HepG2 (cell line): ENCODE measurements around the gene ITSN2. TPM values are rescaled to one million over a fixed set of nuclear protein-coding genes. Genes with fewer than 3 reads are reported as not detected.

ENCODE experiments used
- ATAC-seq: fragments of 200-7000 bp; cut with Tn5 transposase; 3 replicates; pipeline ENCODE4 v1.9.1; 2020; ENCODE audit warnings: mild to moderate bottlenecking, moderate library complexity
- BruUV-seq: library from RNA; stranded (reverse); fragments of 400-500 nt; replicated peaks from 2 replicates; lab custom pipeline; 2021; lab: Mats Ljungman, UMichigan
- CTCF ChIA-PET: fragments of 300-600 bp; formaldehyde crosslinking; extraction: SDS; loops from one replicate; lab custom pipeline; 2021; ENCODE audit warnings: low total read pairs, inconsistent platforms, low intra/inter-chr PET ratio; lab: Yijun Ruan, JAX
- POLR2A ChIA-PET: fragments of 350-600 bp; sonication (Branson Sonifier 250); formaldehyde crosslinking; loops from one replicate; lab custom pipeline; 2020; ENCODE audit warnings: antibody characterized with exemption, inconsistent platforms; lab: Yijun Ruan, JAX
- DNase-seq: peaks from one replicate; pipeline ENCODE4 v3.0.0-alpha.2; 2015; ENCODE audit warnings: low spot score
- FAIRE-seq: peaks from 3 replicates; lab custom pipeline; 2011; peaks lifted over from hg19 to GRCh38; lab: Jason Lieb, UNC
- H2AFZ ChIP-seq: one replicate; pipeline ENCODE4 v1.6.1; 2011; ENCODE audit warnings: low read length, inconsistent platforms
- H3K27ac ChIP-seq: fragments of 300-600 bp; 3 replicates; pipeline ENCODE4 v1.8.0; 2011; ENCODE audit warnings: mixed run types, mild to moderate bottlenecking, mixed read lengths, low read length, inconsistent platforms; ENCODE audit not compliant: insufficient read depth; ENCODE audit errors: extremely low read length
- H3K27me3 ChIP-seq, 2 experiments: fragments of 200-600 bp in 1 of 2; 2 replicates in 1 of 2; 3 replicates in 1 of 2; pipeline versions ENCODE4 v1.6.0 to v1.8.0; 2011; ENCODE audit warnings: low read length in 2 of 2, mild to moderate bottlenecking in 2 of 2, moderate library complexity in 2 of 2, inconsistent platforms in 1 of 2; ENCODE audit not compliant: insufficient read depth in 2 of 2, control insufficient read depth in 1 of 2
- H3K36me3 ChIP-seq, 2 experiments: fragments of 200-600 bp in 1 of 2; replicated peaks in 1 of 2; 2 replicates in 1 of 2; 3 replicates in 1 of 2; pipeline versions ENCODE4 v1.5.1 to v1.8.0; 2011; ENCODE audit warnings: low read length in 2 of 2, inconsistent platforms in 1 of 2; ENCODE audit not compliant: insufficient read depth in 2 of 2, control insufficient read depth in 1 of 2
- H3K4me1 ChIP-seq: 2 replicates; pipeline ENCODE4 v1.5.1; 2012; ENCODE audit warnings: low read length, inconsistent platforms; ENCODE audit not compliant: insufficient read depth
- H3K4me2 ChIP-seq: 2 replicates; pipeline ENCODE4 v1.6.0; 2011; ENCODE audit warnings: low read depth, low read length, inconsistent platforms
- H3K4me3 ChIP-seq, 3 experiments: fragments of 200-600 bp in 1 of 3; sonication (generic), shearing (Covaris generic) in 1 of 3; replicated peaks in 1 of 3; 2 replicates each; pipeline ENCODE4 v1.5.1; 2011 to 2016; ENCODE audit warnings: low read length in 3 of 3, inconsistent platforms in 2 of 3, low read depth in 2 of 3, mild to moderate bottlenecking in 2 of 3, control low read depth in 1 of 3, mixed read lengths in 1 of 3; ENCODE audit not compliant: insufficient read depth in 1 of 3
- H3K79me2 ChIP-seq: one replicate; pipeline ENCODE4 v1.6.1; 2011; ENCODE audit warnings: low read length, inconsistent platforms; ENCODE audit not compliant: insufficient read depth
- H3K9ac ChIP-seq: 2 replicates; pipeline ENCODE4 v1.6.0; 2011; ENCODE audit warnings: mild to moderate bottlenecking, low read depth, low read length, inconsistent platforms; ENCODE audit not compliant: insufficient read depth
- H3K9me3 ChIP-seq: 2 replicates; pipeline ENCODE4 v1.5.1; 2012; ENCODE audit warnings: mild to moderate bottlenecking, low read length
- H4K20me1 ChIP-seq: 2 replicates; pipeline ENCODE4 v1.6.0; 2011; ENCODE audit warnings: inconsistent platforms, mild to moderate bottlenecking, low read length, moderate library complexity; ENCODE audit not compliant: insufficient read depth
- CBX2 ChIP-seq, 2 experiments: fragments of 200-600 bp in 1 of 2; sonication (generic); formaldehyde crosslinking in 1 of 2; IDR thresholded peaks; 2 replicates each; pipeline versions ENCODE4 v1.7.0 to v1.8.1; 2018 to 2022; ENCODE audit warnings: low read depth in 2 of 2, low read length in 1 of 2, mild to moderate bottlenecking in 1 of 2, missing genetic modification reagents in 1 of 2
- KLF9 ChIP-seq: IDR thresholded peaks from 2 replicates; pipeline ENCODE4 v1.6.1; 2016; ENCODE audit warnings: low read depth
- ZNF143 ChIP-seq: sonication (generic); formaldehyde crosslinking; IDR thresholded peaks from 2 replicates; pipeline ENCODE4 v1.4.0; 2020; ENCODE audit warnings: missing genetic modification reagents
- ZNF205 ChIP-seq: IDR thresholded peaks from 2 replicates; pipeline ENCODE4 v1.6.1; 2018; ENCODE audit warnings: missing biosample characterization, missing genetic modification reagents
- ZNF317 ChIP-seq: sonication (generic); formaldehyde crosslinking; IDR thresholded peaks from 2 replicates; pipeline ENCODE4 v1.5.0; 2020; ENCODE audit warnings: mild to moderate bottlenecking, missing genetic modification reagents
- WGBS: methylation state at CpG from one replicate; pipeline ENCODE4 v1.1.6; 2017; ENCODE audit warnings: low lambda C conversion rate; 5-methylcytosine and 5-hydroxymethylcytosine counted together
- in situ Hi-C: cut with HindIII; loops from 2 replicates; pipeline ENCODE4 v1.10.0; 2017; ENCODE audit warnings: low pct_unique_long_range_greater_than_20kb; ENCODE audit not compliant: extremely low pct_ligation_motif_present
- intact Hi-C: fragments of 100-400 bp; cut with micrococcal nuclease; formaldehyde crosslinking; loops from one replicate; pipeline ENCODE4 v1.10.0; 2022; ENCODE audit not compliant: unreplicated experiment
- polyA plus RNA-seq, 8 experiments: library from polyadenylated mRNA; depleted of rRNA in 3 of 8; stranded (reverse) in 7 of 8; unstranded in 1 of 8; fragments of >200 nt; fragmentation: Illumina TruSeq in 4 of 8; extraction: Trizol in 4 of 8; gene quantifications; 2 replicates each; pipeline versions ENCODE4 v1.2.1 to v1.2.3, GENCODE V29; 2011 to 2016; ENCODE audit warnings: low read depth in 4 of 8, missing spikeins in 1 of 8, mixed read lengths in 1 of 8; ENCODE audit not compliant: insufficient read depth in 1 of 8
- total RNA-seq, 5 experiments: library from RNA; depleted of rRNA; stranded (reverse); fragments of >200 nt; fragmentation: Illumina TruSeq; extraction: Trizol; gene quantifications; 2 replicates each; pipeline ENCODE4 v1.2.3, GENCODE V29; 2016; ENCODE audit warnings: low read depth in 1 of 5
- TF ChIP-seq, protein P1 (sequence below): sonication (generic); formaldehyde crosslinking; conservative IDR thresholded peaks from 2 replicates; pipeline ENCODE4 v1.8.0; 2022; ENCODE audit warnings: low read depth, missing genetic modification reagents

The ITSN2 gene
- total and polyA plus RNA-seq, 2 of the 13 experiments (the other 11 are each of a cell fraction or from before 2014, with no cell fraction given): 26.0 to 26.6 TPM

DNA sequence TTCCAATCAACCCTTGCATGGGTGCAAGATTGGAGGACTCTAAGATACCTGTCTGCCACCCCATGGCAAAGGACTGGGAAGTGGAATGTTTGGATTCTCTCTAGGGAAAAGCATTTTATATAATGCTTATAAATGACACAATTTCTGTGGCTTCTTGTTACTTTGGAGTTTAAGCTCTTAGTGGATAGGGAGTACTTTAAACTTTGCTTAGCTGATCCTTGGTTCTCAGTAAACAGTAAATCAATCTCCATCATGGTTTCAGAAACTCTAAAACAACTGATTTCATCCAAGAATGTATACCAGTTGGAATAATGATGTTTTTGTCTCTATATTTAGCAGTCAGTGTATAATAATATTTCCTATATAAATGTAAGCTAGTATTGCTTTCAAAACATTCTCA, 199.6 kb downstream of the ITSN2 start:
- intact Hi-C loops (no loop called here), in situ Hi-C loops (loop anchor here (10.0 kb wide), 3 partner anchors 76 to 336 kb away; partner anchors contain the start of gene TP53I3)
- ChIA-PET POLR2A (no interaction called here), CTCF (no interaction called here)
- H3K27ac ChIP-seq: no peak overlapping the region
- TF ChIP-seq KLF9 (CRISPR knock-in tag) (no peak), ZNF205 (CRISPR knock-in tag) (peak; percentile 96)
- TF ChIP-seq, protein P1, sequence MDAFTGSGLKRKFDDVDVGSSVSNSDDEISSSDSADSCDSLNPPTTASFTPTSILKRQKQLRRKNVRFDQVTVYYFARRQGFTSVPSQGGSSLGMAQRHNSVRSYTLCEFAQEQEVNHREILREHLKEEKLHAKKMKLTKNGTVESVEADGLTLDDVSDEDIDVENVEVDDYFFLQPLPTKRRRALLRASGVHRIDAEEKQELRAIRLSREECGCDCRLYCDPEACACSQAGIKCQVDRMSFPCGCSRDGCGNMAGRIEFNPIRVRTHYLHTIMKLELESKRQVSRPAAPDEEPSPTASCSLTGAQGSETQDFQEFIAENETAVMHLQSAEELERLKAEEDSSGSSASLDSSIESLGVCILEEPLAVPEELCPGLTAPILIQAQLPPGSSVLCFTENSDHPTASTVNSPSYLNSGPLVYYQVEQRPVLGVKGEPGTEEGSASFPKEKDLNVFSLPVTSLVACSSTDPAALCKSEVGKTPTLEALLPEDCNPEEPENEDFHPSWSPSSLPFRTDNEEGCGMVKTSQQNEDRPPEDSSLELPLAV (CRISPR knock-in tag): no peak
- no peaks in the 10 kb centered on the region for H3K36me3 ChIP-seq
- H3K9ac ChIP-seq: no peak overlapping the region
- ATAC-seq (no peak), FAIRE-seq (no peak), DNase-seq (no peak)
- peaks cover 26% of the 10 kb centered on the region for H3K4me1 ChIP-seq
- BruUV-seq: no TSS peak
- H3K79me2 ChIP-seq: no peaks in the 10 kb centered on the region
- H3K9me3 ChIP-seq: no peaks in the 10 kb centered on the region
- no peak overlapping the region for H3K4me2 ChIP-seq
- no peak overlapping the region for H2AFZ ChIP-seq
- no peak overlapping the region for H3K4me3 ChIP-seq
- H3K27me3 ChIP-seq: no peaks in the 10 kb centered on the region
- no peaks in the 10 kb centered on the region for H4K20me1 ChIP-seq

DNA sequence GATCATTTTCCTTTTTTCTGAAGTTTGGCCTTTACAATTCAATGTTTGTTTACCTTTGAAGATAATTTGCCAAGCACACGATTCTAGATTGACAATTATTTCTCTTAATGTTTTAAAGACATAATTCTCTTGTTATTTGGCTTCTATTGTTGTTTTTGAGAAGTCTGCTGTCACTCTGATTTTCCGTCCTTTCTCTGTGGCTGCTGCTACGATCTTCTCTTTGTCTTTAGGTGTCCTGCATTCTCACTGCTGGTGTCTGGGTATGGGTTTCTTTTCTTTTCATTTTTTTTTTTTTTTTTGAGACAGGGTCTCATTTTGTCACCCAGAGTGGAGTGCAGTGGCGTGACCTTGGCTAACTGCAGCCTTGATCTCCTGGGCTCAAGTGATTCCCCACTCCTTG, 200.6 kb downstream of the ITSN2 start:
- Histone ChIP-seq H3K4me1 (peaks cover 26% of the 10 kb centered on the region), H3K27ac (no peak overlapping the region), H3K9ac (no peak overlapping the region), H3K4me2 (no peak overlapping the region), H3K36me3 (no peaks in the 10 kb centered on the region), H3K9me3 (no peaks in the 10 kb centered on the region), H3K4me3 (no peak overlapping the region), H3K27me3 (no peaks in the 10 kb centered on the region), H4K20me1 (no peaks in the 10 kb centered on the region), H2AFZ (no peak overlapping the region), H3K79me2 (no peaks in the 10 kb centered on the region)
- no peak for TF ChIP-seq ZNF143
- TF ChIP-seq ZNF317 (CRISPR knock-in tag): peak; percentile 65; the same call in 1 of the 2 replicates
- no peak for TF ChIP-seq CBX2 (IDR thresholded peaks at IDR 0.05; ENCODE audit: low read depth, low read length)
- TF ChIP-seq CBX2 (CRISPR knock-in tag; IDR thresholded peaks at IDR 0.05; ENCODE audit: low read depth): no peak
- intact Hi-C loops: no loop called here
- BruUV-seq: no TSS peak
- FAIRE-seq (no peak), DNase-seq (no peak), ATAC-seq (no peak)
- in situ Hi-C loops: loop anchor here (10.0 kb wide), 3 partner anchors 75 to 335 kb away; partner anchors contain the start of gene TP53I3
- POLR2A ChIA-PET: no interaction called here
- CTCF ChIA-PET: no interaction called here
- WGBS: 57% methylated on average over 4 of the region's 4 CpGs
